Thyroid gland (tissue), 4 donors: ENCODE data around the gene POGLUT3.

Source experiments
- POLR2A ChIP-seq, 2 donors: fragments of 450-650 bp; IDR thresholded peaks; one replicate each; pipeline ENCODE4 v1.6.1; 2017; ENCODE audit warnings: antibody characterized with exemption in 2 of 2, mild to moderate bottlenecking in 2 of 2, moderate library complexity in 1 of 2
- TF ChIP-seq, protein P1 (sequence below), 6 experiments: fragments of 200-600 bp in 3 of 6; fragments of 450-650 bp in 3 of 6; sonication (generic) in 3 of 6; IDR thresholded peaks; one replicate each; pipeline ENCODE4 v1.5.1; 2016 to 2019; ENCODE audit warnings: antibody characterized with exemption in 6 of 6, mild to moderate bottlenecking in 2 of 6, inconsistent platforms in 1 of 6, moderate library complexity in 1 of 6

DNA sequence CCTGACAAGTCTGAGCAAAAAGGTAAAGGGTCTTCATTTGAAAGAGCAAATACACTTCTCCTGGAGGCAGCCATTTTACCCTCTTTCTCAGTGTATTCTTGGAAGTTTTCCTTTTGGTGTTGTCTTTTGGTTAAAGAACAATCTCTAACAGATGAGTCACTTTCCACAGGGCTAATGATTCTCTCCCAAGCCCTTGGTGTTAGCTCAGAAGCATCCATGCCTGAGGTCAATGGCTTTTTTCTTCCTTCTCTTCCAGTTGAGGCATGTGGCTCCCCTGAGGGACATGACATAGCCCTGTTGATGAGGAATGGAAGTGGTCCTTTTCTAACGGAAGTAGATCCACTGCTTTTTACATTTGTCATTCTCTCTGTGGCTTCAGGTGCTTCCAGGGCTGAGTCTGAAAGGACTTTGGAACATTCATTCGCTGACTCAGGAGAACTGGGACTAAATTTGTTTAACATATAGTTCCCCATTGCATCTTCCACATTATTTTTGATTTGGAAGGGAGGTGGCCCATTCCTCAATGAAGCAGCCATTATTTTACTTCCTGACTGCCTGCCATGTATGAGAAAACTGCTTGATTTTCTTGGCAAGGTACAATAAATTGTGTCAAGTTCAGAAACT is 13.8 kb upstream of the POGLUT3 start:
- TF ChIP-seq, protein P1, sequence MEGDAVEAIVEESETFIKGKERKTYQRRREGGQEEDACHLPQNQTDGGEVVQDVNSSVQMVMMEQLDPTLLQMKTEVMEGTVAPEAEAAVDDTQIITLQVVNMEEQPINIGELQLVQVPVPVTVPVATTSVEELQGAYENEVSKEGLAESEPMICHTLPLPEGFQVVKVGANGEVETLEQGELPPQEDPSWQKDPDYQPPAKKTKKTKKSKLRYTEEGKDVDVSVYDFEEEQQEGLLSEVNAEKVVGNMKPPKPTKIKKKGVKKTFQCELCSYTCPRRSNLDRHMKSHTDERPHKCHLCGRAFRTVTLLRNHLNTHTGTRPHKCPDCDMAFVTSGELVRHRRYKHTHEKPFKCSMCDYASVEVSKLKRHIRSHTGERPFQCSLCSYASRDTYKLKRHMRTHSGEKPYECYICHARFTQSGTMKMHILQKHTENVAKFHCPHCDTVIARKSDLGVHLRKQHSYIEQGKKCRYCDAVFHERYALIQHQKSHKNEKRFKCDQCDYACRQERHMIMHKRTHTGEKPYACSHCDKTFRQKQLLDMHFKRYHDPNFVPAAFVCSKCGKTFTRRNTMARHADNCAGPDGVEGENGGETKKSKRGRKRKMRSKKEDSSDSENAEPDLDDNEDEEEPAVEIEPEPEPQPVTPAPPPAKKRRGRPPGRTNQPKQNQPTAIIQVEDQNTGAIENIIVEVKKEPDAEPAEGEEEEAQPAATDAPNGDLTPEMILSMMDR (IDR thresholded peaks at IDR 0.05): no peak
- TF ChIP-seq POLR2A (IDR thresholded peaks at IDR 0.05): no peak
